Loucy (cell line): ENCODE measurements around the gene KDM4B.

Experiments
- H2AFZ ChIP-seq: fragments of 200-600 bp; sonication (generic); 2 replicates; pipeline ENCODE4 v1.6.0; 2016; ENCODE audit warnings: antibody characterized with exemption, mild to moderate bottlenecking, low read length, moderate library complexity
- H3F3A ChIP-seq: fragments of 200-600 bp; 2 replicates; pipeline ENCODE4 v1.6.0; 2016; ENCODE audit warnings: antibody characterized with exemption, low read depth, mild to moderate bottlenecking
- H3K27me3 ChIP-seq: fragments of 200-600 bp; sonication (generic); 2 replicates; pipeline ENCODE4 v1.6.1; 2014; ENCODE audit warnings: low read length, mild to moderate bottlenecking; ENCODE audit not compliant: insufficient read depth, poor library complexity, severe bottlenecking
- H3K36me3 ChIP-seq: fragments of 200-600 bp; sonication (generic); 2 replicates; pipeline ENCODE4 v1.6.1; 2016; ENCODE audit warnings: low read length; ENCODE audit not compliant: insufficient read depth
- H3K4me1 ChIP-seq: fragments of 200-600 bp; sonication (generic); 2 replicates; pipeline ENCODE4 v1.5.1; 2014; ENCODE audit warnings: low read length, mild to moderate bottlenecking; ENCODE audit not compliant: insufficient read depth, poor library complexity, severe bottlenecking
- H3K4me2 ChIP-seq: fragments of 200-600 bp; sonication (generic); 2 replicates; pipeline ENCODE4 v1.6.0; 2014; ENCODE audit warnings: antibody characterized with exemption, low read length, low read depth, mild to moderate bottlenecking; ENCODE audit not compliant: poor library complexity, severe bottlenecking
- H3K4me3 ChIP-seq: fragments of 200-600 bp; sonication (generic); 2 replicates; pipeline ENCODE4 v1.5.1; 2014; ENCODE audit warnings: low read length, mild to moderate bottlenecking, mixed read lengths; ENCODE audit not compliant: poor library complexity, severe bottlenecking
- H3K79me2 ChIP-seq: fragments of 200-600 bp; sonication (generic); 2 replicates; pipeline ENCODE4 v1.6.1; 2014; ENCODE audit warnings: low read length; ENCODE audit not compliant: insufficient read depth
- H3K9ac ChIP-seq: fragments of 200-600 bp; sonication (generic); 2 replicates; pipeline ENCODE4 v1.6.0; 2014; ENCODE audit warnings: mild to moderate bottlenecking, low read depth, low read length, moderate library complexity; ENCODE audit not compliant: poor library complexity, severe bottlenecking
- H3K9me2 ChIP-seq: fragments of 200-600 bp; sonication (generic); replicated peaks from 2 replicates; pipeline ENCODE4 v1.6.1; 2016; ENCODE audit warnings: low read depth, low read length, mixed read lengths
- H3K9me3 ChIP-seq: fragments of 200-600 bp; sonication (generic); 2 replicates; pipeline ENCODE4 v1.6.1; 2014; ENCODE audit warnings: mild to moderate bottlenecking, antibody characterized with exemption, low read length, low read depth; ENCODE audit not compliant: insufficient read depth
- H4K20me1 ChIP-seq: fragments of 200-600 bp; sonication (generic); 2 replicates; pipeline ENCODE4 v1.6.0; 2014; ENCODE audit warnings: antibody characterized with exemption, low read length, mild to moderate bottlenecking; ENCODE audit not compliant: insufficient read depth, poor library complexity, severe bottlenecking
- CTCF ChIP-seq: fragments of 200-600 bp; sonication (generic); conservative IDR thresholded peaks from 2 replicates; pipeline ENCODE4 v1.5.1; 2014; ENCODE audit warnings: mild to moderate bottlenecking, antibody characterized with exemption, low read length
- EZH2phosphoT487 ChIP-seq: fragments of 200-600 bp; IDR thresholded peaks from 2 replicates; pipeline ENCODE4 v1.6.1; 2018; ENCODE audit warnings: antibody characterized with exemption, mild to moderate bottlenecking, moderate library complexity, borderline replicate concordance

The KDM4B gene

GRCh38 chr19:5006201-5006600 is 37.3 kb downstream of the KDM4B start:
- TF ChIP-seq EZH2phosphoT487, result no peak
- TF ChIP-seq CTCF, result no peak
- Histone ChIP-seq H3K4me3 (no peak overlapping the region), H3K9ac (no peak overlapping the region), H3K79me2 (peaks cover 100% of the 10 kb centered on the region), H3F3A (no peaks in the 10 kb centered on the region), H3K4me2 (no peak overlapping the region), H3K9me3 (no peaks in the 10 kb centered on the region), H2AFZ (no peak overlapping the region), H3K9me2 (no peaks in the 10 kb centered on the region), H3K4me1 (no peaks in the 10 kb centered on the region), H3K27me3 (no peaks in the 10 kb centered on the region), H3K36me3 (peaks cover 17% of the 10 kb centered on the region; the same call in 1 of the 2 replicates), H4K20me1 (peaks cover 57% of the 10 kb centered on the region)

GRCh38 chr19:5006821-5007220 is 37.9 kb downstream of the KDM4B start:
- TF ChIP-seq EZH2phosphoT487 (no peak), CTCF (no peak)
- H3K9ac ChIP-seq, result no peak overlapping the region

GRCh38 chr19:5011476-5012238 is 42.7 kb downstream of the KDM4B start:
- Histone ChIP-seq H2AFZ (no peak overlapping the region), H3K9me3 (no peaks in the 10 kb centered on the region), H3K27me3 (no peaks in the 10 kb centered on the region), H3K9ac (no peak overlapping the region), H3F3A (no peaks in the 10 kb centered on the region), H3K79me2 (peaks cover 94% of the 10 kb centered on the region; the same call in 1 of the 2 replicates), H3K4me2 (no peak overlapping the region), H3K4me1 (no peaks in the 10 kb centered on the region), H3K9me2 (no peaks in the 10 kb centered on the region), H3K4me3 (no peak overlapping the region), H4K20me1 (peaks cover 48% of the 10 kb centered on the region), H3K36me3 (peaks cover 35% of the 10 kb centered on the region; the same call in 1 of the 2 replicates)
- TF ChIP-seq CTCF (no peak), EZH2phosphoT487 (no peak)

More at GRCh38 chr19:5006821-5007220, 37.9 kb downstream of the KDM4B start:
- Histone ChIP-seq H3K4me3 (no peak overlapping the region), H4K20me1 (peaks cover 57% of the 10 kb centered on the region), H3K4me1 (no peaks in the 10 kb centered on the region), H3K4me2 (no peak overlapping the region), H3F3A (no peaks in the 10 kb centered on the region), H3K27me3 (no peaks in the 10 kb centered on the region), H2AFZ (no peak overlapping the region), H3K9me3 (no peaks in the 10 kb centered on the region), H3K9me2 (no peaks in the 10 kb centered on the region), H3K79me2 (peaks cover 100% of the 10 kb centered on the region), H3K36me3 (peaks cover 20% of the 10 kb centered on the region; the same call in 1 of the 2 replicates)
